Sigmoid colon (tissue), 7 donors: Measurements from ENCODE around the gene TXNRD2. TPM values are rescaled to one million over a fixed set of nuclear protein-coding genes. Genes with fewer than 3 reads are reported as not detected.

Source experiments
- DNase-seq: peaks from one replicate; pipeline ENCODE4 v3.0.0-alpha.2; 2019
- H3K27ac ChIP-seq, 4 donors: fragments of 200-600 bp; sonication (generic); one replicate each; pipeline ENCODE4 v1.5.1; 2016 to 2019; ENCODE audit warnings: mild to moderate bottlenecking in 1 of 4
- H3K27me3 ChIP-seq, 3 donors: fragments of 200-600 bp; sonication (generic); one replicate each; pipeline ENCODE4 v1.5.1; 2019; ENCODE audit warnings: mild to moderate bottlenecking in 1 of 3
- H3K36me3 ChIP-seq, 4 donors: fragments of 200-600 bp; sonication (generic); one replicate each; pipeline ENCODE4 v1.5.1; 2016 to 2019
- H3K4me1 ChIP-seq, 4 donors: fragments of 200-600 bp; sonication (generic); one replicate each; pipeline ENCODE4 v1.5.1; 2017 to 2019
- H3K4me3 ChIP-seq, 4 donors: fragments of 200-600 bp; sonication (generic); one replicate each; pipeline ENCODE4 v1.5.1; 2017 to 2019; ENCODE audit warnings: mild to moderate bottlenecking in 2 of 4, moderate library complexity in 1 of 4
- H3K9me3 ChIP-seq, 4 donors: fragments of 200-600 bp in 3 of 4; sonication (generic) in 3 of 4; one replicate each; pipeline versions ENCODE4 v1.5.1 to v1.6.1; 2013 to 2019
- CTCF ChIP-seq, 4 experiments: fragments of 450-650 bp in 3 of 4; fragments of 200-600 bp in 1 of 4; IDR thresholded peaks; one replicate each; pipeline ENCODE4 v1.5.1; 2016 to 2019; ENCODE audit warnings: antibody characterized with exemption in 4 of 4, mild to moderate bottlenecking in 3 of 4, moderate library complexity in 2 of 4
- EP300 ChIP-seq, 4 donors: sonication (generic); formaldehyde crosslinking; IDR thresholded peaks; one replicate each; pipeline ENCODE4 v1.6.1; 2017; ENCODE audit warnings: antibody characterized with exemption in 4 of 4
- POLR2A ChIP-seq, 2 donors: fragments of 450-650 bp; IDR thresholded peaks; one replicate each; pipeline ENCODE4 v1.6.1; 2016; ENCODE audit warnings: antibody characterized with exemption in 2 of 2, mild to moderate bottlenecking in 2 of 2, moderate library complexity in 2 of 2
- POLR2AphosphoS5 ChIP-seq, 4 donors: sonication (generic); formaldehyde crosslinking; IDR thresholded peaks; one replicate each; pipeline ENCODE4 v1.6.1; 2017; ENCODE audit warnings: antibody characterized with exemption in 4 of 4
- WGBS, 2 donors: extraction: QIAGEN DNeasy Blood & Tissue Kit; methylation state at CpG; one replicate each; pipeline ENCODE4 v1.1.7; 2013; 5-methylcytosine and 5-hydroxymethylcytosine counted together
- intact Hi-C: fragments of 100-400 bp; cut with DNase I; formaldehyde crosslinking; loops from one replicate; pipeline ENCODE4 v1.15.1; 2023
- polyA plus RNA-seq, 3 donors: library from polyadenylated mRNA; stranded (reverse); fragments of 200-250 nt; gene quantifications; one replicate each; pipeline ENCODE4 v1.2.3, GENCODE V29; 2013
- total RNA-seq, 4 donors: library from RNA; depleted of rRNA; stranded (reverse); fragments of >200 nt; gene quantifications; one replicate each; pipeline ENCODE4 v1.1.0, GENCODE V29; 2016
- donor health status: healthy with polysubstance abuse.
- donor health status: Bipolar disorder and iron deficiency.
- donor health status: healthy.

Gene TXNRD2
- total and polyA plus RNA-seq, 7 donors: 13.2 to 29.6 (median 18.3) TPM

GRCh38 chr22:19960491-19961200 is 19.0 kb upstream of the TXNRD2 start:
- no peak overlapping the region for H3K4me3 ChIP-seq
- peaks cover 0 to 51% (median 37%) of the 10 kb centered on the region in 4 donors for H3K4me1 ChIP-seq
- peaks cover 0 to 25% (median 4%) of the 10 kb centered on the region in 4 donors for H3K36me3 ChIP-seq
- no peak for TF ChIP-seq POLR2A (IDR thresholded peaks at IDR 0.05)
- TF ChIP-seq CTCF (IDR thresholded peaks at IDR 0.05): no peak
- TF ChIP-seq EP300 (IDR thresholded peaks at IDR 0.05): no peak
- TF ChIP-seq POLR2AphosphoS5 (IDR thresholded peaks at IDR 0.05): no peak
- intact Hi-C loops: no loop called here
- no peaks in the 10 kb centered on the region for H3K9me3 ChIP-seq
- no peaks in the 10 kb centered on the region for H3K27me3 ChIP-seq
- 91% methylated on average over 12 of the region's 12 CpGs for WGBS, 2 donors
- no peak overlapping the region for H3K27ac ChIP-seq
- DNase-seq: peak; percentile 58

- peak overlapping the region in 3 of 4 donors; percentile 4 to 40 (median 30) for H3K4me3 ChIP-seq
- H3K9me3 ChIP-seq: no peaks in the 10 kb centered on the region
- H3K27ac ChIP-seq: peak overlapping the region; percentile 55 to 69 (median 68)
- H3K36me3 ChIP-seq: peaks cover 0 to 16% (median 4%) of the 10 kb centered on the region in 4 donors
- intact Hi-C loops: loop anchor here (10.0 kb wide), 1 partner anchor 155 kb away; the partner anchor contains the start of genes RANBP1 and TRMT2A
- peaks cover 0 to 51% (median 37%) of the 10 kb centered on the region in 4 donors for H3K4me1 ChIP-seq
- DNase-seq: peak; percentile 65
- TF ChIP-seq CTCF (IDR thresholded peaks at IDR 0.05) (no peak), POLR2AphosphoS5 (IDR thresholded peaks at IDR 0.05) (no peak), EP300 (IDR thresholded peaks at IDR 0.05) (no peak), POLR2A (IDR thresholded peaks at IDR 0.05) (no peak)
- 20 to 55% methylated on average over 13 of the region's 13 CpGs for WGBS, 2 donors
- no peaks in the 10 kb centered on the region for H3K27me3 ChIP-seq
Observed at GRCh38 chr22:19959587-19960490, 18.2 kb upstream of the TXNRD2 start.

- Histone ChIP-seq H3K27me3 (no peaks in the 10 kb centered on the region), H3K27ac (peak overlapping the region; percentile 55 to 69 (median 68)), H3K4me3 (peak overlapping the region in 3 of 4 donors; percentile 4 to 40 (median 30)), H3K4me1 (peaks cover 0 to 51% (median 38%) of the 10 kb centered on the region in 4 donors), H3K36me3 (peaks cover 0 to 9% (median 2%) of the 10 kb centered on the region in 4 donors), H3K9me3 (no peaks in the 10 kb centered on the region)
- no peak for TF ChIP-seq EP300 (IDR thresholded peaks at IDR 0.05)
- TF ChIP-seq POLR2AphosphoS5 (IDR thresholded peaks at IDR 0.05): peak in 1 of 4 donors; percentile 6
- TF ChIP-seq CTCF (IDR thresholded peaks at IDR 0.05): no peak
- no peak for TF ChIP-seq POLR2A (IDR thresholded peaks at IDR 0.05)
- 24 to 47% methylated on average over 30 of the region's 30 CpGs for WGBS, 2 donors
- DNase-seq: peak; percentile 88
- intact Hi-C loops: loop anchor here (10.0 kb wide), 1 partner anchor 156 kb away; the partner anchor contains the start of genes RANBP1 and TRMT2A
Observed at GRCh38 chr22:19959043-19959586, 17.5 kb upstream of the TXNRD2 start.
